ENCODE results near the gene SLC5A4.

The SLC5A4 gene

DNA sequence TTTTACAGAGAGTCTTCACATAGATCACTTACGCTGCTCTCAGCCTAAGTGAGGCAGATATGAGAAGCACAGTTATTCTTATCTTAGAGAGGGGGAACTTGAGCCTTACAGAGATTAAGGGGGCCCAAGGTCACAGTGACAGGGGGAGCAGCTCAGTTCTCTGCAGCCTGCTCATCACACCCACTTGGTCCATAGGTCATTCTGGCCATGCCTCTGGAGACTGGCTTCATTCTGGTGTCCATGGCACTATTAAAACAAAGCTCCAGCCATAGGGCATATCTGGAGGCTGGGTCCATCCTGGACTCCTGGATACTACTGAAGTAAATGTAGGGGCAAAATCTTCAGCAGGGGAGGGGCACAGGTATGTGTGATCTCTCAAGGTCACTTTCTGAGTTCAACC, 5.9 kb downstream of the SLC5A4 start:
- no peak for DNase-seq
- no peak overlapping the region for H3K27ac Mint-ChIP-seq
- peaks cover 0 to 3% of the 10 kb centered on the region in 2 donors for H3K9me3 Mint-ChIP-seq
- no peaks in the 10 kb centered on the region for H3K4me1 Mint-ChIP-seq
- peaks cover 27 to 51% of the 10 kb centered on the region in 2 donors for H3K27me3 Mint-ChIP-seq
- no peak for ATAC-seq (replicated peaks)
- H3K36me3 Mint-ChIP-seq, result no peaks in the 10 kb centered on the region
- no peak overlapping the region for H3K4me3 Mint-ChIP-seq

- peaks cover 0 to 3% of the 10 kb centered on the region in 2 donors for H3K9me3 Mint-ChIP-seq
- no peaks in the 10 kb centered on the region for H3K4me1 Mint-ChIP-seq
- no peak overlapping the region for H3K27ac Mint-ChIP-seq
- ATAC-seq (replicated peaks) (no peak), DNase-seq (no peak)
- no peaks in the 10 kb centered on the region for H3K36me3 Mint-ChIP-seq
- H3K27me3 Mint-ChIP-seq, result peaks cover 27 to 48% of the 10 kb centered on the region in 2 donors
- H3K4me3 Mint-ChIP-seq, result no peak overlapping the region
These were observed 6.9 kb downstream of the SLC5A4 start for GRCh38 chr22:32248276-32248675.

GRCh38 chr22:32246166-32246565, 9.0 kb downstream of the SLC5A4 start:
- Mint-ChIP-seq H3K27ac (no peak overlapping the region), H3K9me3 (peaks cover 0 to 3% of the 10 kb centered on the region in 2 donors), H3K36me3 (no peaks in the 10 kb centered on the region), H3K4me3 (no peak overlapping the region), H3K4me1 (no peaks in the 10 kb centered on the region), H3K27me3 (peaks cover 27 to 40% of the 10 kb centered on the region in 2 donors)
- no peak for DNase-seq
- no peak for ATAC-seq (replicated peaks)

DNA sequence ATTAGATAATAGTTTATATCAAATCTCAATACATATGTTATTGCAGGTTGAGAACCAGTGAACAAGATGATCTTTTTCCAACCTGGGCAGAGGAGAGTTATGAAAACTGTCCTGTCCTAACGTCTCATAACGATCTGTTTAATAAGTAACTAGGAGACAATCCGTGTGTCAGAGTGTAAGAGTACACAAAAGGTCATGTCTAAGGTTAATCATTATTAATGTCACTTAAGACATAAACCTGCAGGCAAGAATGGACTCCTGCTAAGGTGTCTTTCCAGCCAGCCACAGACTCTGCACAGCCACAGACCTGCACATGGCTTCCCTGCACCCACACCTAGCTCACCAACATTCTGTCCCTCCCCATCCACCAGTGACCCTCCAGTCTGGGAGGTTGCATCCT, 10.1 kb downstream of the SLC5A4 start:
- Mint-ChIP-seq H3K4me3 (no peak overlapping the region), H3K9me3 (no peaks in the 10 kb centered on the region), H3K27ac (no peak overlapping the region), H3K4me1 (no peaks in the 10 kb centered on the region), H3K27me3 (peaks cover 21 to 36% of the 10 kb centered on the region in 2 donors), H3K36me3 (no peaks in the 10 kb centered on the region)
- DNase-seq (no peak), ATAC-seq (replicated peaks) (no peak)

DNA sequence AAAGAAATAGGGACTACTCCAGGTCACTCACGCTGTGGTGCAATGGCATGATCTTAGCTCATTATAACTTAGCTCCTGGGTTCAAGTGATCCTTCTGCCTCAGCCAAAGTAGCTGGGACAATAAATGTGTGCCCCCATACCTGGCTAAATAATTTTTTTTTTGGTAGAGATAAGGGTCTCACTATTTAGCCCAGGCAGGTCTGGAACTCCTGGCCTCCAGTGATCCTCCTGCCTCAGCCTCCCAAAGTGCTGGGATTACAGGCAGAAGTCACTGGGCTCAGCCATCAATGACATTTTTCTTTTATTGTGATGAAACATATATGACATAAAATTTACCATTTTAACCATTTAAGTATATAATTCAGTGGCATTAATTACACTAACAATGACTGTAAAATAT, 10.6 kb downstream of the SLC5A4 start:
- H3K36me3 Mint-ChIP-seq, result no peaks in the 10 kb centered on the region
- peaks cover 17 to 31% of the 10 kb centered on the region in 2 donors for H3K27me3 Mint-ChIP-seq
- ATAC-seq (replicated peaks) (no peak), DNase-seq (no peak)
- H3K4me1 Mint-ChIP-seq, result no peaks in the 10 kb centered on the region
- no peak overlapping the region for H3K27ac Mint-ChIP-seq
- no peaks in the 10 kb centered on the region for H3K9me3 Mint-ChIP-seq
- H3K4me3 Mint-ChIP-seq, result no peak overlapping the region

- no peak overlapping the region for H3K4me3 Mint-ChIP-seq
- no peak for DNase-seq
- no peak for ATAC-seq (replicated peaks)
- no peak overlapping the region for H3K27ac Mint-ChIP-seq
- no peaks in the 10 kb centered on the region for H3K36me3 Mint-ChIP-seq
- H3K27me3 Mint-ChIP-seq, result peaks cover 12 to 18% of the 10 kb centered on the region in 2 donors
- no peaks in the 10 kb centered on the region for H3K9me3 Mint-ChIP-seq
- no peaks in the 10 kb centered on the region for H3K4me1 Mint-ChIP-seq
These were observed 14.7 kb downstream of the SLC5A4 start for GRCh38 chr22:32240461-32240860.

GRCh38 chr22:32237906-32238305, 17.2 kb downstream of the SLC5A4 start:
- Mint-ChIP-seq H3K4me1 (no peaks in the 10 kb centered on the region), H3K27ac (no peak overlapping the region), H3K4me3 (no peak overlapping the region), H3K36me3 (no peaks in the 10 kb centered on the region), H3K27me3 (peaks cover 34 to 44% of the 10 kb centered on the region in 2 donors), H3K9me3 (no peaks in the 10 kb centered on the region)
- no peak for DNase-seq
- no peak for ATAC-seq (replicated peaks)

DNA sequence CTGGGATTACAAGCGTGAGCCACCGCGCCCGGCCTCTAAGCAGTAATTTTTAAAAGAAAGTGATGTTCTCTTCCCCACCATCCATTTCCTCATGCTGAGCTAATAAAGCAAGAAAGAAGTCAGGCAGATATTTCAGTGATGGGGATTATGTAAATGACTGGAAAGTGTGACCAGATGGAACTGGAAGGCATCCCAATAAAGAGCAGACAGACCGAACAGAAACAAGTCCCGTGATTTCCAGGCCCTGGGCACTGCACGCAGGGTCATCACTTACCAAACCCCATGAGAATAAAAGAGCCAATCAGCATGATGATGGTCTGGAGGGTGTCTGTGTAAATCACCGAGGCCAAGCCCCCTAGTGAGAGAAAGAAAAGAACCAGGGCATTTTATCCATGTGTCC, 18.2 kb downstream of the SLC5A4 start:
- peaks cover 41 to 52% of the 10 kb centered on the region in 2 donors for H3K27me3 Mint-ChIP-seq
- H3K27ac Mint-ChIP-seq, result no peak overlapping the region
- H3K36me3 Mint-ChIP-seq, result no peaks in the 10 kb centered on the region
- no peak overlapping the region for H3K4me3 Mint-ChIP-seq
- no peak for DNase-seq
- H3K4me1 Mint-ChIP-seq, result no peaks in the 10 kb centered on the region
- no peak for ATAC-seq (replicated peaks)
- H3K9me3 Mint-ChIP-seq, result no peaks in the 10 kb centered on the region

DNA sequence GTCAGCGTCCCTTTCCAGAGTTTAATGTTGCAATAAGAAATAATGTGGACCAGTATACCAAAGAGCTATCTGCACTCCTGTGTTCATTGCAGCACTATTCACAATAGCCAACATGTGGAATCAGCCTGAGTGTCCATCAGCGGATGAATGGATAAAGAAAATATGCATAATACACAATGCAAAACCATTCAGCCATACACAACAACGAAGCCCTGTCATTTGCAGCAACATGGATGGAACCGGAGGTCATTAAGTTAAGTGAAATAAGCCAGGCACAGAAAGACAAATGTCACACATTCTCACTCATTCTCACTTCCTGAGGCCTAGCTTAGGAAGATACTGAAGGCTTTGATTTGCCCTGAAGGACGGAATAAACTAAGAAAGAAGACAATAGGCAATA, 22.1 kb downstream of the SLC5A4 start:
- H3K9me3 Mint-ChIP-seq, result no peaks in the 10 kb centered on the region
- no peak for ATAC-seq (replicated peaks)
- H3K27ac Mint-ChIP-seq, result no peak overlapping the region
- peaks cover 49 to 64% of the 10 kb centered on the region in 2 donors for H3K27me3 Mint-ChIP-seq
- no peaks in the 10 kb centered on the region for H3K36me3 Mint-ChIP-seq
- no peak for DNase-seq
- no peak overlapping the region for H3K4me3 Mint-ChIP-seq
- no peaks in the 10 kb centered on the region for H3K4me1 Mint-ChIP-seq

DNA sequence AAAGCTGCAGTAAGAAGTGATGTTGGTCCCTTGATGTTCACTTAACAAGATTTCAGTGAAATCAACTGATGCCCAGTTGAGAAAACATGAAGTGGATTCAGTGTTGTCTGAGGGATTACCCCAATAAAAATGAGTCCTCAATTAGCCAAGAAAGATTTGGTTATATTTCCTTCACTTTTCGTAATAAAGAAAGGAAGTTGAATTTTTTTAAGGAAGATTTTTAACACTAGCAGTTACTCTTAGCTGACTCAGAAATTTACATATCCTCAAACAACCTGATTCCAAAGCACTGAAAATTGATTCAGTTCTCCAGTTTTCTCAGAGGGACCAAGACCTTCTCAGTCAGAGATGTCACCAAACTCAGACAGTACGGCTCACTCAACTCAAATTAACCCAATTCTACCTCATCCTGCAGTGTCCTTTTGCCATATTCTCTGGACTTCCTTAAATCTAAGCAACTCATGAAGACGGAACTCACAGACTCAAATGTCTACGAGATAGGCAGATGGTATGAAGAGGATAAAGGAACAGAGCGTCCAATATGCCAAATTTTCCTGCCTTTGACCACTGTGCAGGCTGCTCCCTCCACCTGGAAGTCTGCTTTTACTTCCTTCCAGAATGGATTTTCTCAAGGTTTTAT, 22.8 kb downstream of the SLC5A4 start:
- H3K36me3 Mint-ChIP-seq, result no peaks in the 10 kb centered on the region
- H3K4me1 Mint-ChIP-seq, result no peaks in the 10 kb centered on the region
- ATAC-seq (replicated peaks) (no peak), DNase-seq (no peak)
- no peak overlapping the region for H3K27ac Mint-ChIP-seq
- no peak overlapping the region for H3K4me3 Mint-ChIP-seq
- H3K9me3 Mint-ChIP-seq, result no peaks in the 10 kb centered on the region
- peaks cover 51 to 64% of the 10 kb centered on the region in 2 donors for H3K27me3 Mint-ChIP-seq

DNA sequence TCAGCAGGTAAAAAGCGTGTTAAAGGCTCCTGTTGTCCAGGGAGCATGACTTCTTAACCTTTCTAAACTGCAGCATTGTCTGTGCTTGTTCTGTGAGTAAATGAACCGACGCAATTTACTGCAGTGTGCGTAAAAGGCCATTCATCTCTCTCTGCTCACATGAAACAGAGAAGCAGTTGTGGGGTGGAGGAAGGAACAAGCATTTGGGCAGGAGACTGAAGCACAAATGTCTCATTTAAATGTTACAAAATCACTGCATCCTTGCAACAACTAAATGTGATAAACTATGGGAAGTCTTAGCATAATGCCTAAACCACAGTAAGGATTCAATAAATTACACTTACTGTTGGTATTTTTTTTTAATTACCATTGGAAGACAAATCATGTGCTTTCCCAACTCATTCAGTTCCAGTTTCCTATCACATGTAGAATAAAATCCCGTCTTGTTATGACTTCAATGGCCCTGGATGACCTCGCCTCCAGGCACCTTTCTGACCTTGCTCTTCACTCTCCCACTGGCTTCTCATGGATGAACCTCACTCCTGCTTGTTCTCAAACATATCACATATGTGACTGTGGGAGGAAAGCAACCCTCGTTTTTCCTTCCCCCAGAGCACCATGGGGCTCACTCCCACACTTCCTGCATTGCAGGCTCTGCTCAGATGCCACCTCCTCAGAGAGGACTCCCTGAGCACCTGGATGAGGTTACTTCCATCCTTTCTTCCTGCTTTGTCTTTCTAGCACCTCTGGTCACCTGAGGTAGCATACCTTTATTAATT, 28.6 kb downstream of the SLC5A4 start:
- no peaks in the 10 kb centered on the region for H3K36me3 Mint-ChIP-seq
- ATAC-seq (replicated peaks), result no peak
- peaks cover 29 to 56% of the 10 kb centered on the region in 2 donors for H3K27me3 Mint-ChIP-seq
- no peaks in the 10 kb centered on the region for H3K4me1 Mint-ChIP-seq
- no peak overlapping the region for H3K4me3 Mint-ChIP-seq
- H3K9me3 Mint-ChIP-seq, result no peaks in the 10 kb centered on the region
- no peak for DNase-seq
- no peak overlapping the region for H3K27ac Mint-ChIP-seq

GRCh38 chr22:32222991-32223390, 32.2 kb downstream of the SLC5A4 start:
- H3K27me3 Mint-ChIP-seq, result peaks cover 15 to 38% of the 10 kb centered on the region in 2 donors
- no peaks in the 10 kb centered on the region for H3K36me3 Mint-ChIP-seq
- H3K9me3 Mint-ChIP-seq, result no peaks in the 10 kb centered on the region
- ATAC-seq (replicated peaks) (no peak), DNase-seq (no peak)
- H3K27ac Mint-ChIP-seq, result no peak overlapping the region
- H3K4me1 Mint-ChIP-seq, result no peaks in the 10 kb centered on the region
- no peak overlapping the region for H3K4me3 Mint-ChIP-seq

GRCh38 chr22:32219026-32219425, 36.1 kb downstream of the SLC5A4 start:
- Mint-ChIP-seq H3K4me3 (no peak overlapping the region), H3K27me3 (peaks cover 15 to 37% of the 10 kb centered on the region in 2 donors), H3K36me3 (no peaks in the 10 kb centered on the region), H3K27ac (no peak overlapping the region), H3K4me1 (no peaks in the 10 kb centered on the region), H3K9me3 (peaks cover 0 to 2% of the 10 kb centered on the region in 2 donors)
- no peak for DNase-seq
- no peak for ATAC-seq (replicated peaks)

DNA sequence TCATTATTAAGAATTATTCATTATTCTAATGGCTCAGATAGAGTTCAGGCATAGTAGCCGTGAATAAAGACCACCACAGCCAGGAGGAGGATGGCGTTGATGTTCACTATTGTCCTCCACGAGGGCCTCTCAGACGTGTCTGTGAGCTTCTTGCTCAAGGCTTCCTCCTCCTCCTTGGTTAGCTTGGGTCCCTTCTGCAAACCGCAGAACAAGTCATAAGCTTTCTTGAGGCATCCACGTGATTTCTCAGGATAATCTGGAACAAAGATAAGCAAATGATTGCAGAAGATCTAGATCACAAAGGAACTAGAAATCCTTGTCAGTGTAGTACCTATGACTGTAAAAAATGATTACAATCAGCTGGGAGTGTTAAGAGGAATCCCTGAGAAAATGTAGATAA, 36.7 kb downstream of the SLC5A4 start:
- H3K36me3 Mint-ChIP-seq, result no peaks in the 10 kb centered on the region
- ATAC-seq (replicated peaks), result no peak
- peaks cover 14 to 31% of the 10 kb centered on the region in 2 donors for H3K27me3 Mint-ChIP-seq
- no peak overlapping the region for H3K4me3 Mint-ChIP-seq
- no peak overlapping the region for H3K27ac Mint-ChIP-seq
- H3K9me3 Mint-ChIP-seq, result peaks cover 0 to 2% of the 10 kb centered on the region in 2 donors
- H3K4me1 Mint-ChIP-seq, result no peaks in the 10 kb centered on the region
- DNase-seq, result no peak

DNA sequence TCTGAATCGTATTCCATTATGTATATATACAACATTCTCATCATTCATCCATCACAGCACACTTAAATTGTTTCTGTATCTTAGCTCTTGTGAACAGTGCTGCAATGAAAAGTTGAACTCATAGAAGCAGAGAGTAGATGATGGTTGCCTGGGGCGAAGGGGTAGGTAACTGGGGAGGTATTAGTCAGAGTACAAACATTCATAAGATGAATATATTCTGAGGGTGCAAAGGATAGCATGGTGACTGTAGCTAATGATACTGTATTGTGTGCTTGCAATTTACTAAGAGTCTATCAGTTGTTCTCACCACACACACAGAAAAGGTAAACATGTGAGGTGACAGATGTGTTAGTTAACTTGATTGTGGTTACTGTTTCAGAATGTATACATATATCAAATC, 37.7 kb downstream of the SLC5A4 start:
- DNase-seq, result no peak
- Mint-ChIP-seq H3K27me3 (peaks cover 12 to 35% of the 10 kb centered on the region in 2 donors), H3K4me1 (no peaks in the 10 kb centered on the region), H3K36me3 (no peaks in the 10 kb centered on the region), H3K4me3 (no peak overlapping the region), H3K9me3 (peaks cover 0 to 2% of the 10 kb centered on the region in 2 donors), H3K27ac (no peak overlapping the region)
- no peak for ATAC-seq (replicated peaks)

All from stimulated activated naive B cell treated with anti-CD40 and anti-IgM and Interleukin-4, amounts not matched to agents 10 μg/mL and 1 μg/mL and 100 μg/mL, for 72 hours (primary cell).